ENCODE measurements around the gene CD2AP. TPM values are rescaled to one million over a fixed set of nuclear protein-coding genes. Genes with fewer than 3 reads are reported as not detected.

Gene CD2AP
- total and polyA plus RNA-seq, 9 of the 15 experiments (the other 6 are each of a cell fraction or from before 2014, with no cell fraction given) = 9.4 to 69.7 (median 38.7) TPM

DNA sequence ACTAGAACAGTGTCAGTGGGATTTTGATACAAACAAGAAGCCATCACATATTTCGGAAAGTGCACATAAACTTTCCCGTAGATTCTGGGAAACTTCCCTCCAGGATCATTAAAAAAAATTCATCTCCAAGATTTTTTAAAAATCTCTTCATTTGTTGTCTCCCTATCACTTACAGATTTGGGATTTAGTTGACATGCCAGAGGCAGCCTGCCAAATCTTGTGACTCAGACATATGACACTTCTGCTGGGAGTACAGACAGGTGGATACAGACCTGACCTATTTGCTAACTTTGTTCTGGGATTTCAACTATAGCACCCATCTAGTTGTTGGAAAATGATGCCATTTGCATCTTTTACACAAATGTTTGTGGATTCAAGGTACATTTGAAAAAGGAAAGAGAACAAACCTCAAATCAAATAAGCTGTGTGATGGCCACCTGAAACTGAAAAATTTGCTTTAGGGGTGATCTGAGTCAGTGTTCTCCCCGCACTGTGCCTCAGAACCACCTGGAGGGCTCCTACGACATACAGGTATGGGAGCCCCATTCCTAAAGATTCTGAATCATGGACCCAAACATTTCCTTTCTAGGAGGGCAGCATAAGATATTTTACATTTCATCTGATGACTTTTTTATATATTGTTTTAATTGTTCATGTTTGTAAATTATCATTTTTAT is 21.9 kb upstream of the CD2AP start (continued):
- TF ChIP-seq, protein P1, sequence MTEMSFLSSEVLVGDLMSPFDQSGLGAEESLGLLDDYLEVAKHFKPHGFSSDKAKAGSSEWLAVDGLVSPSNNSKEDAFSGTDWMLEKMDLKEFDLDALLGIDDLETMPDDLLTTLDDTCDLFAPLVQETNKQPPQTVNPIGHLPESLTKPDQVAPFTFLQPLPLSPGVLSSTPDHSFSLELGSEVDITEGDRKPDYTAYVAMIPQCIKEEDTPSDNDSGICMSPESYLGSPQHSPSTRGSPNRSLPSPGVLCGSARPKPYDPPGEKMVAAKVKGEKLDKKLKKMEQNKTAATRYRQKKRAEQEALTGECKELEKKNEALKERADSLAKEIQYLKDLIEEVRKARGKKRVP (CRISPR knock-in tag; IDR thresholded peaks at IDR 0.05) = no peak
- no peak for TF ChIP-seq GTF2E2 (tag; IDR thresholded peaks at IDR 0.05)
- TF ChIP-seq FOS (IDR thresholded peaks at IDR 0.05; ENCODE audit: extremely low read depth, insufficient read length) = no peak
- no peak for TF ChIP-seq CTBP1 (IDR thresholded peaks at IDR 0.05; ENCODE audit: borderline replicate concordance)
- no peak for TF ChIP-seq ZNF785 (CRISPR knock-in tag; IDR thresholded peaks at IDR 0.05)
- TF ChIP-seq L3MBTL2 (IDR thresholded peaks at IDR 0.05) = no peak
- TF ChIP-seq, protein P2, sequence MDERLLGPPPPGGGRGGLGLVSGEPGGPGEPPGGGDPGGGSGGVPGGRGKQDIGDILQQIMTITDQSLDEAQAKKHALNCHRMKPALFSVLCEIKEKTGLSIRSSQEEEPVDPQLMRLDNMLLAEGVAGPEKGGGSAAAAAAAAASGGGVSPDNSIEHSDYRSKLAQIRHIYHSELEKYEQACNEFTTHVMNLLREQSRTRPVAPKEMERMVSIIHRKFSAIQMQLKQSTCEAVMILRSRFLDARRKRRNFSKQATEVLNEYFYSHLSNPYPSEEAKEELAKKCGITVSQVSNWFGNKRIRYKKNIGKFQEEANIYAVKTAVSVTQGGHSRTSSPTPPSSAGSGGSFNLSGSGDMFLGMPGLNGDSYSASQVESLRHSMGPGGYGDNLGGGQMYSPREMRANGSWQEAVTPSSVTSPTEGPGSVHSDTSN (CRISPR knock-in tag; IDR thresholded peaks at IDR 0.05; ENCODE audit: low read depth) = no peak
- TF ChIP-seq, protein P2 (tag; conservative IDR thresholded peaks at IDR 0.05; ENCODE audit: low read depth) = no peak; the same call in 1 of the 2 replicates
- peak in 1 of 2 experiments; percentile 73; a peak in 2 of 4 replicates for TF ChIP-seq HDAC1 (IDR thresholded peaks at IDR 0.05)
- TF ChIP-seq MCM5 (IDR thresholded peaks at IDR 0.05; ENCODE audit: low read depth) = no peak
- TF ChIP-seq ZNF24 (IDR thresholded peaks at IDR 0.05) = no peak
- TF ChIP-seq, protein P3, sequence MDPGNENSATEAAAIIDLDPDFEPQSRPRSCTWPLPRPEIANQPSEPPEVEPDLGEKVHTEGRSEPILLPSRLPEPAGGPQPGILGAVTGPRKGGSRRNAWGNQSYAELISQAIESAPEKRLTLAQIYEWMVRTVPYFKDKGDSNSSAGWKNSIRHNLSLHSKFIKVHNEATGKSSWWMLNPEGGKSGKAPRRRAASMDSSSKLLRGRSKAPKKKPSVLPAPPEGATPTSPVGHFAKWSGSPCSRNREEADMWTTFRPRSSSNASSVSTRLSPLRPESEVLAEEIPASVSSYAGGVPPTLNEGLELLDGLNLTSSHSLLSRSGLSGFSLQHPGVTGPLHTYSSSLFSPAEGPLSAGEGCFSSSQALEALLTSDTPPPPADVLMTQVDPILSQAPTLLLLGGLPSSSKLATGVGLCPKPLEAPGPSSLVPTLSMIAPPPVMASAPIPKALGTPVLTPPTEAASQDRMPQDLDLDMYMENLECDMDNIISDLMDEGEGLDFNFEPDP (CRISPR knock-in tag; IDR thresholded peaks at IDR 0.05) = no peak
- TF ChIP-seq KDM1A (IDR thresholded peaks at IDR 0.05) = peak; percentile 93 to 94
- no peak for TF ChIP-seq SAFB2 (IDR thresholded peaks at IDR 0.05; ENCODE audit: borderline replicate concordance, low read depth, low read length, severe bottlenecking)
- TF ChIP-seq ZKSCAN8 (CRISPR knock-in tag; IDR thresholded peaks at IDR 0.05) = no peak
- TF ChIP-seq, protein P4, sequence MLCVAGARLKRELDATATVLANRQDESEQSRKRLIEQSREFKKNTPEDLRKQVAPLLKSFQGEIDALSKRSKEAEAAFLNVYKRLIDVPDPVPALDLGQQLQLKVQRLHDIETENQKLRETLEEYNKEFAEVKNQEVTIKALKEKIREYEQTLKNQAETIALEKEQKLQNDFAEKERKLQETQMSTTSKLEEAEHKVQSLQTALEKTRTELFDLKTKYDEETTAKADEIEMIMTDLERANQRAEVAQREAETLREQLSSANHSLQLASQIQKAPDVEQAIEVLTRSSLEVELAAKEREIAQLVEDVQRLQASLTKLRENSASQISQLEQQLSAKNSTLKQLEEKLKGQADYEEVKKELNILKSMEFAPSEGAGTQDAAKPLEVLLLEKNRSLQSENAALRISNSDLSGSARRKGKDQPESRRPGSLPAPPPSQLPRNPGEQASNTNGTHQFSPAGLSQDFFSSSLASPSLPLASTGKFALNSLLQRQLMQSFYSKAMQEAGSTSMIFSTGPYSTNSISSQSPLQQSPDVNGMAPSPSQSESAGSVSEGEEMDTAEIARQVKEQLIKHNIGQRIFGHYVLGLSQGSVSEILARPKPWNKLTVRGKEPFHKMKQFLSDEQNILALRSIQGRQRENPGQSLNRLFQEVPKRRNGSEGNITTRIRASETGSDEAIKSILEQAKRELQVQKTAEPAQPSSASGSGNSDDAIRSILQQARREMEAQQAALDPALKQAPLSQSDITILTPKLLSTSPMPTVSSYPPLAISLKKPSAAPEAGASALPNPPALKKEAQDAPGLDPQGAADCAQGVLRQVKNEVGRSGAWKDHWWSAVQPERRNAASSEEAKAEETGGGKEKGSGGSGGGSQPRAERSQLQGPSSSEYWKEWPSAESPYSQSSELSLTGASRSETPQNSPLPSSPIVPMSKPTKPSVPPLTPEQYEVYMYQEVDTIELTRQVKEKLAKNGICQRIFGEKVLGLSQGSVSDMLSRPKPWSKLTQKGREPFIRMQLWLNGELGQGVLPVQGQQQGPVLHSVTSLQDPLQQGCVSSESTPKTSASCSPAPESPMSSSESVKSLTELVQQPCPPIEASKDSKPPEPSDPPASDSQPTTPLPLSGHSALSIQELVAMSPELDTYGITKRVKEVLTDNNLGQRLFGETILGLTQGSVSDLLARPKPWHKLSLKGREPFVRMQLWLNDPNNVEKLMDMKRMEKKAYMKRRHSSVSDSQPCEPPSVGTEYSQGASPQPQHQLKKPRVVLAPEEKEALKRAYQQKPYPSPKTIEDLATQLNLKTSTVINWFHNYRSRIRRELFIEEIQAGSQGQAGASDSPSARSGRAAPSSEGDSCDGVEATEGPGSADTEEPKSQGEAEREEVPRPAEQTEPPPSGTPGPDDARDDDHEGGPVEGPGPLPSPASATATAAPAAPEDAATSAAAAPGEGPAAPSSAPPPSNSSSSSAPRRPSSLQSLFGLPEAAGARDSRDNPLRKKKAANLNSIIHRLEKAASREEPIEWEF (CRISPR knock-in tag; IDR thresholded peaks at IDR 0.05) = no peak
- no peak for TF ChIP-seq ZFP30 (CRISPR knock-in tag; IDR thresholded peaks at IDR 0.05; ENCODE audit: borderline replicate concordance)
- TF ChIP-seq CXXC5 (CRISPR knock-in tag; IDR thresholded peaks at IDR 0.05) = no peak
